HG02610 (cell line): Measurements from ENCODE around the gene LRRTM4.
"Not testable (repeated sequence)": the region's sequence is repeated elsewhere in the genome, so short reads cannot be mapped to it uniquely, and the experiment has no call there.

Experiments used
- ATAC-seq: cut with Tn5 transposase; IDR thresholded peaks from one replicate; pipeline ENCODE4 v1.9.1; 2021; ENCODE audit warnings: mild to moderate bottlenecking, moderate library complexity; ENCODE audit not compliant: unreplicated experiment

LRRTM4 gene

GRCh38 chr2:77095525-77095924 lies 426.7 kb downstream of the LRRTM4 start:
- ATAC-seq = not testable (repeated sequence)

GRCh38 chr2:77095096-77095495 lies 427.1 kb downstream of the LRRTM4 start:
- no peak for ATAC-seq

- not testable (repeated sequence) for ATAC-seq
Measured at GRCh38 chr2:77088424-77088823, 433.8 kb downstream of the LRRTM4 start.

- ATAC-seq = no peak
Measured at GRCh38 chr2:77087987-77088414, 434.2 kb downstream of the LRRTM4 start.

GRCh38 chr2:77086478-77086877 lies 435.7 kb downstream of the LRRTM4 start:
- no peak for ATAC-seq

GRCh38 chr2:77086051-77086450 lies 436.1 kb downstream of the LRRTM4 start:
- ATAC-seq = no peak

GRCh38 chr2:77085561-77085960 lies 436.6 kb downstream of the LRRTM4 start:
- no peak for ATAC-seq

GRCh38 chr2:77081597-77081996 lies 440.6 kb downstream of the LRRTM4 start:
- no peak for ATAC-seq

- no peak for ATAC-seq
Measured at GRCh38 chr2:77064324-77064723, 457.9 kb downstream of the LRRTM4 start.

GRCh38 chr2:77054938-77055337 lies 467.2 kb downstream of the LRRTM4 start:
- no peak for ATAC-seq

- no peak for ATAC-seq
Measured at GRCh38 chr2:77046339-77046738, 475.8 kb downstream of the LRRTM4 start.

GRCh38 chr2:77045456-77045855 lies 476.7 kb downstream of the LRRTM4 start:
- not testable (repeated sequence) for ATAC-seq

GRCh38 chr2:77034445-77034844 lies 487.7 kb downstream of the LRRTM4 start:
- no peak for ATAC-seq

- ATAC-seq = not testable (repeated sequence)
Measured at GRCh38 chr2:77029237-77029636, 492.9 kb downstream of the LRRTM4 start.

GRCh38 chr2:77028032-77028600 lies 494.1 kb downstream of the LRRTM4 start:
- ATAC-seq = no peak

GRCh38 chr2:77025714-77026113 lies 496.5 kb downstream of the LRRTM4 start:
- no peak for ATAC-seq

- ATAC-seq = no peak
Measured at GRCh38 chr2:77021161-77021560, 501.0 kb downstream of the LRRTM4 start.

GRCh38 chr2:77018219-77018618 lies 504.0 kb downstream of the LRRTM4 start:
- ATAC-seq = no peak

GRCh38 chr2:77017355-77017745 lies 504.8 kb downstream of the LRRTM4 start:
- ATAC-seq = no peak

GRCh38 chr2:77016443-77017354 lies 505.5 kb downstream of the LRRTM4 start:
- no peak for ATAC-seq

- no peak for ATAC-seq
Measured at GRCh38 chr2:77013953-77014352, 508.2 kb downstream of the LRRTM4 start.

- no peak for ATAC-seq
Measured at GRCh38 chr2:77013457-77013856, 508.7 kb downstream of the LRRTM4 start.
